NT2/D1 (cell line): ENCODE results near the gene TPD52L1.

Source experiments
- DNase-seq: peaks from one replicate; pipeline ENCODE4 v3.0.0-alpha.2; 2011; ENCODE audit warnings: low read depth, low spot score
- H3K27me3 ChIP-seq: 2 replicates; pipeline ENCODE4 v1.6.0; 2011; ENCODE audit warnings: mild to moderate bottlenecking; ENCODE audit not compliant: insufficient read length, insufficient read depth
- H3K36me3 ChIP-seq: 2 replicates; pipeline ENCODE4 v1.6.1; 2011; ENCODE audit warnings: mild to moderate bottlenecking, low read length, mixed read lengths; ENCODE audit not compliant: insufficient read depth, insufficient read length
- H3K4me1 ChIP-seq: 2 replicates; pipeline ENCODE4 v1.5.1; 2011; ENCODE audit not compliant: insufficient read depth, insufficient read length
- H3K4me3 ChIP-seq: 2 replicates; pipeline ENCODE4 v1.5.1; 2011; ENCODE audit warnings: low read depth; ENCODE audit not compliant: insufficient read length
- H3K9ac ChIP-seq: 2 replicates; pipeline ENCODE4 v1.6.0; 2011; ENCODE audit warnings: low read depth; ENCODE audit not compliant: insufficient read length
- H3K9me3 ChIP-seq: 2 replicates; pipeline ENCODE4 v1.5.1; 2011; ENCODE audit warnings: mild to moderate bottlenecking, low read length; ENCODE audit not compliant: insufficient read depth
- SUZ12 ChIP-seq: IDR thresholded peaks from 2 replicates; pipeline ENCODE4 v1.6.1; 2011; ENCODE audit not compliant: insufficient read length, insufficient read depth; ENCODE audit errors: extremely low read depth
- YY1 ChIP-seq: IDR thresholded peaks from 2 replicates; pipeline ENCODE4 v1.6.1; 2011; ENCODE audit not compliant: insufficient read length, insufficient read depth
- ZNF274 ChIP-seq: IDR thresholded peaks from 2 replicates; pipeline ENCODE4 v1.6.1; 2011; ENCODE audit warnings: mild to moderate bottlenecking, low read depth, low read length

TPD52L1 gene

GRCh38 chr6:125217369-125217768 lies 63.8 kb downstream of the TPD52L1 start:
- Histone ChIP-seq H3K9me3 (no peaks in the 10 kb centered on the region), H3K4me3 (no peak overlapping the region), H3K4me1 (no peaks in the 10 kb centered on the region), H3K27me3 (no peaks in the 10 kb centered on the region), H3K36me3 (no peaks in the 10 kb centered on the region), H3K9ac (no peak overlapping the region)
- TF ChIP-seq YY1 (no peak), ZNF274 (no peak)
- no peak for DNase-seq

GRCh38 chr6:125217992-125218391 lies 64.4 kb downstream of the TPD52L1 start:
- Histone ChIP-seq H3K9ac (no peak overlapping the region), H3K9me3 (no peaks in the 10 kb centered on the region), H3K4me3 (no peak overlapping the region), H3K36me3 (no peaks in the 10 kb centered on the region), H3K27me3 (no peaks in the 10 kb centered on the region), H3K4me1 (no peaks in the 10 kb centered on the region)
- TF ChIP-seq YY1 (no peak), SUZ12 (no peak), ZNF274 (no peak)
- DNase-seq: no peak

GRCh38 chr6:125219361-125219895 lies 65.9 kb downstream of the TPD52L1 start:
- DNase-seq: no peak
- H3K36me3 ChIP-seq: no peaks in the 10 kb centered on the region

GRCh38 chr6:125220712-125221111 lies 67.1 kb downstream of the TPD52L1 start:
- TF ChIP-seq ZNF274 (no peak), YY1 (no peak), SUZ12 (no peak)
- no peak overlapping the region for H3K4me3 ChIP-seq
- DNase-seq: no peak
- no peaks in the 10 kb centered on the region for H3K36me3 ChIP-seq
- H3K9me3 ChIP-seq: no peaks in the 10 kb centered on the region
- H3K4me1 ChIP-seq: no peaks in the 10 kb centered on the region
- H3K27me3 ChIP-seq: no peaks in the 10 kb centered on the region
- H3K9ac ChIP-seq: no peak overlapping the region

More at GRCh38 chr6:125219361-125219895, 65.9 kb downstream of the TPD52L1 start:
- Histone ChIP-seq H3K4me1 (no peaks in the 10 kb centered on the region), H3K4me3 (no peak overlapping the region), H3K9me3 (no peaks in the 10 kb centered on the region), H3K9ac (no peak overlapping the region), H3K27me3 (no peaks in the 10 kb centered on the region)
- TF ChIP-seq ZNF274: no peak
- no peak for TF ChIP-seq YY1
- TF ChIP-seq SUZ12: no peak

GRCh38 chr6:125222531-125223455 lies 69.2 kb downstream of the TPD52L1 start:
- no peaks in the 10 kb centered on the region for H3K36me3 ChIP-seq
- H3K4me1 ChIP-seq: no peaks in the 10 kb centered on the region
- H3K9ac ChIP-seq: no peak overlapping the region
- DNase-seq: no peak
- no peak overlapping the region for H3K4me3 ChIP-seq
- no peak for TF ChIP-seq ZNF274
- TF ChIP-seq YY1: no peak
- TF ChIP-seq SUZ12: no peak
- H3K27me3 ChIP-seq: no peaks in the 10 kb centered on the region
- no peaks in the 10 kb centered on the region for H3K9me3 ChIP-seq

- Histone ChIP-seq H3K4me1 (no peaks in the 10 kb centered on the region), H3K36me3 (no peaks in the 10 kb centered on the region), H3K27me3 (no peaks in the 10 kb centered on the region), H3K9me3 (no peaks in the 10 kb centered on the region), H3K4me3 (no peak overlapping the region), H3K9ac (no peak overlapping the region)
- DNase-seq: no peak
- TF ChIP-seq ZNF274 (no peak), SUZ12 (no peak), YY1 (no peak)
These were observed 70.8 kb downstream of the TPD52L1 start for GRCh38 chr6:125224231-125224861.

- TF ChIP-seq YY1 (no peak), ZNF274 (no peak), SUZ12 (no peak)
- Histone ChIP-seq H3K27me3 (no peaks in the 10 kb centered on the region), H3K9ac (no peak overlapping the region), H3K4me1 (no peaks in the 10 kb centered on the region), H3K36me3 (no peaks in the 10 kb centered on the region), H3K4me3 (no peak overlapping the region), H3K9me3 (no peaks in the 10 kb centered on the region)
- DNase-seq: no peak
These were observed 73.7 kb downstream of the TPD52L1 start for GRCh38 chr6:125227244-125227643.
